Measurements from ENCODE around the gene MLXIPL. TPM values are rescaled to one million over a fixed set of nuclear protein-coding genes. Genes with fewer than 3 reads are reported as not detected.
A peak's percentile ranks its signal among the peaks of the same experiment; 100 is the strongest.
"Not testable (repeated sequence)": the region's sequence is repeated elsewhere in the genome, so short reads cannot be mapped to it uniquely, and the experiment has no call there.

Gene MLXIPL, protein sequence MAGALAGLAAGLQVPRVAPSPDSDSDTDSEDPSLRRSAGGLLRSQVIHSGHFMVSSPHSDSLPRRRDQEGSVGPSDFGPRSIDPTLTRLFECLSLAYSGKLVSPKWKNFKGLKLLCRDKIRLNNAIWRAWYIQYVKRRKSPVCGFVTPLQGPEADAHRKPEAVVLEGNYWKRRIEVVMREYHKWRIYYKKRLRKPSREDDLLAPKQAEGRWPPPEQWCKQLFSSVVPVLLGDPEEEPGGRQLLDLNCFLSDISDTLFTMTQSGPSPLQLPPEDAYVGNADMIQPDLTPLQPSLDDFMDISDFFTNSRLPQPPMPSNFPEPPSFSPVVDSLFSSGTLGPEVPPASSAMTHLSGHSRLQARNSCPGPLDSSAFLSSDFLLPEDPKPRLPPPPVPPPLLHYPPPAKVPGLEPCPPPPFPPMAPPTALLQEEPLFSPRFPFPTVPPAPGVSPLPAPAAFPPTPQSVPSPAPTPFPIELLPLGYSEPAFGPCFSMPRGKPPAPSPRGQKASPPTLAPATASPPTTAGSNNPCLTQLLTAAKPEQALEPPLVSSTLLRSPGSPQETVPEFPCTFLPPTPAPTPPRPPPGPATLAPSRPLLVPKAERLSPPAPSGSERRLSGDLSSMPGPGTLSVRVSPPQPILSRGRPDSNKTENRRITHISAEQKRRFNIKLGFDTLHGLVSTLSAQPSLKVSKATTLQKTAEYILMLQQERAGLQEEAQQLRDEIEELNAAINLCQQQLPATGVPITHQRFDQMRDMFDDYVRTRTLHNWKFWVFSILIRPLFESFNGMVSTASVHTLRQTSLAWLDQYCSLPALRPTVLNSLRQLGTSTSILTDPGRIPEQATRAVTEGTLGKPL
- under 1 TPM in 1 of 2 donors, not detected in 1; 0.43 TPM for total RNA-seq

DNA sequence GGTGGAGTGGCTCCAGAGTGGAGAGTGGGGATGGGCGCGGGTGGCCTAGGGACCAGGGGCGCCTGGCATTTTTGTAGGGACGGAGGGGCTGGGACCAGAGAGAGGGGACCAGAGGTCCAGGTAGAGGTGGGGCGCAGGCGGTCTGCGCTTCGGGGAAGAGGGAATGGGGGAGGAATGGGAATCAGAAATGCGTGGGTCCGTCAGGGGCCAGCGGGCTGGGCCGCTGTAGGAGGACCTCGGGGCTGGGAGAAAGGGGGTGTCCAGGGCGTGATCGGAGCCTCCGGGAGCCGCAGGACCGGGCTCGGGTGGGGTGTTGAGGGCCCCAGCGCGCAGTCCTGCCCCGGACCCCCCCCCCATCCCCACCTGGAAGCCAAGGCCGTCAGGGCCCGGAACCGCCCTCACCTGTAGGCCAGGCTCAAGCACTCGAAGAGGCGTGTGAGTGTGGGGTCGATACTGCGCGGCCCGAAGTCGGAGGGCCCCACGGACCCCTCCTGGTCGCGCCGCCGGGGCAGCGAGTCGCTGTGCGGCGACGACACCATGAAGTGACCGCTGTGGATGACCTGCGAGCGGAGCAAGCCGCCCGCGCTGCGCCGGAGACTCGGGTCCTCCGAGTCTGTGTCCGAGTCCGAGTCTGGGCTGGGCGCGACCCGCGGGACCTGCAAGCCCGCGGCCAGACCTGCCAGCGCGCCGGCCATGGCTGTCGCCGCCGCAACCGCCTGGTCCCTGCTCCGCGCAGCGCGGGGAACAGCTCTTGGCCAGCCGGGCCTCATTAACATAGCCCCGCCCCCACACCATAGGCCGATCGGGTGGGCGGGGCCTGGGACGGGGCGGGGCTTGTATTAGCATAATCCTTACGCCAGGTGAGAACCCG is at the start of gene MLXIPL:
TSS of gene MLXIPL (minus strand) at position 725 of the 871 bp plus-strand sequence. CDS start at position 695, 30 bp downstream.
- DNase-seq (ENCODE audit: low spot score) = peak; percentile 76
- Mint-ChIP-seq H3K9me3 (no peaks in the 10 kb centered on the region), H3K27me3 (peaks cover 30 to 35% of the 10 kb centered on the region in 2 donors), H3K4me3 (peak within 1 kb of the TSS; percentile 32), H3K4me1 (ENCODE audit: low read depth in 2 of 2) (peaks cover 0 to 5% of the 10 kb centered on the region in 2 donors), H3K27ac (no peak within 1 kb of the TSS), H3K36me3 (no peaks in the 10 kb centered on the region)
- ATAC-seq = peak; percentile 87 to 96

DNA sequence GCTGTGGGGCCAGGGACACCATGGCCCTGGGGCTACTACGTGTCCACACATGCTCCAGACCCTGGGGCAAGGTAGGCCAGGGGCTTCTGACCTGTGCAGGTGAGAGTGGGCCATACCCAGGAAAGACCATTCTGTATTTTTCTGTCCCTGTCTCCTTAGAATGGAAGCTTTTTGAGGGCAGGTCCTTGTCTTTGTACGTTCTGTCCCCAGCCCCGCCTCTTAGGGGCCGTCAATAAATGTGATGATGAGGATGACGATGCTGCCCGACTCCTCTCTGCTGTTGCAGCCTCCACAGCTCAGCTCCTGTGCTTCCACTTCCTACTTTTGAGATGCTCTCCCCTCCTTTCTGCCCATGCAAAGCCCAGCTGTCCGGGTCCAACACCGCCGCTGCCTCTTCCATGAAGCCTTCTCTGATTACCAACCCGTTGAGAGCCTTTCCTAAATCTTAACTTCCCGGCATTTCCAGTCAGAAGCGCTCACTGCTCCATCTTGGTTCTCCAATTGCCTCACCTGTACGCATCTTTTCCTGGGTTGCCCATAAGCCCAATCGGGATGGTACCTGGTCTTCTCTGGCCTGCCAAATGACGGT is 47.6 kb upstream of the MLXIPL start:
- H3K4me1 Mint-ChIP-seq (ENCODE audit: low read depth in 2 of 2) = peaks cover 3 to 4% of the 10 kb centered on the region in 2 donors
- no peaks in the 10 kb centered on the region for H3K9me3 Mint-ChIP-seq
- no peak for ATAC-seq
- H3K4me3 Mint-ChIP-seq = no peak overlapping the region
- DNase-seq (ENCODE audit: low spot score) = no peak
- no peak overlapping the region for H3K27ac Mint-ChIP-seq
- H3K36me3 Mint-ChIP-seq = no peaks in the 10 kb centered on the region
- peaks cover 6 to 8% of the 10 kb centered on the region in 2 donors for H3K27me3 Mint-ChIP-seq

DNA sequence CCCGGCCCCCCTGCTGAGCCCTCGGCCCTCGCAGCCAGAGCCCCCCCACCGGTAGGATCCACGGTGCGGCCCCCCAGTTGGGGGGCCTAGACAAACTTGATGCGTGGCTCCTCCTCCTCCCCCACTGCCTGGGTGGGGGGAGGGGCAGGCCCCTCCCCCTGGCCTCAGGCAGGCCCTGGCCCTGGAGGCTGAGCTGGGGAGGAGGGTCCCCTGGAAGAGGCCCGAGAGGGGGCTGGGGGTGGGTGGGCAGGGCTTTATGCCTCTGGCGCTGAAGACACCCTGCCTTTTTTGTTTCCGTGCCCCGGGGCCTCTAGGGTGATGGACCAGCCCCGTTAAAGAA is 47.0 kb upstream of the MLXIPL start:
- ATAC-seq = no peak
- H3K9me3 Mint-ChIP-seq = no peaks in the 10 kb centered on the region
- no peaks in the 10 kb centered on the region for H3K36me3 Mint-ChIP-seq
- no peak overlapping the region for H3K4me3 Mint-ChIP-seq
- H3K27ac Mint-ChIP-seq = no peak overlapping the region
- DNase-seq (ENCODE audit: low spot score) = no peak
- H3K27me3 Mint-ChIP-seq = peaks cover 6 to 8% of the 10 kb centered on the region in 2 donors
- H3K4me1 Mint-ChIP-seq (ENCODE audit: low read depth in 2 of 2) = peaks cover 3 to 4% of the 10 kb centered on the region in 2 donors

DNA sequence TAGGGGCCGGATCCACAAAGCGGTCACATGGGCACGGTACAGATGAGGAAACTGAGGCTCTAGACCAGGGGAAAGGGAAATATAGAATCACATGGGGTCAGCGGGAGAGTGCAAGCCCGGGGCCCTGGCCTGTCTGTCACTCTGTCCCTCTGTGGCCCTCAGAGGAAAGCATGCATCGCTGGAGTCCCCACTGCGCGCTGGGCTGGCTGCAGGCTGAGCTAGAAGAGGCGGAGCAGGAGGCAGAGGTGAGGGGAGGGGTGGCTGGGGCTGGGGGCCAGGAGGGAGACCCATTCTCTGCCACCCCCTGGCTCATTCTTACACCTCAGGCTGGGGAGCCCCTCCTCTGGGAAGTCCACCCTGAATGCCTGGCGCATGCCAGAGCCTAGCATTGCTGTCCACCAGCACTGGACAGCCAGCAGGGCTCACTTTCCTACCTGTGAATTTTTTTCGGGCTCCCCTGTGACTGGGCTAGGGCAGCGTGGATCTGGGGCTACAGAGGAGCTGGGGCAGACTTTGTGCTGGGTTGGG is 45.6 kb upstream of the MLXIPL start:
- Mint-ChIP-seq H3K27ac (no peak overlapping the region), H3K4me3 (no peak overlapping the region), H3K4me1 (ENCODE audit: low read depth in 2 of 2) (peaks cover 4 to 7% of the 10 kb centered on the region in 2 donors), H3K9me3 (no peaks in the 10 kb centered on the region), H3K27me3 (peaks cover 12 to 16% of the 10 kb centered on the region in 2 donors), H3K36me3 (no peaks in the 10 kb centered on the region)
- DNase-seq (ENCODE audit: low spot score) = no peak
- ATAC-seq = no peak

- H3K4me1 Mint-ChIP-seq (ENCODE audit: low read depth in 2 of 2) = peaks cover 4 to 7% of the 10 kb centered on the region in 2 donors
- DNase-seq (ENCODE audit: low spot score) (no peak), ATAC-seq (no peak)
- no peaks in the 10 kb centered on the region for H3K9me3 Mint-ChIP-seq
- no peaks in the 10 kb centered on the region for H3K36me3 Mint-ChIP-seq
- no peak overlapping the region for H3K4me3 Mint-ChIP-seq
- H3K27me3 Mint-ChIP-seq = peaks cover 16 to 19% of the 10 kb centered on the region in 2 donors
- no peak overlapping the region for H3K27ac Mint-ChIP-seq
These were observed 45.0 kb upstream of the MLXIPL start for GRCh38 chr7:73669288-73669701.

DNA sequence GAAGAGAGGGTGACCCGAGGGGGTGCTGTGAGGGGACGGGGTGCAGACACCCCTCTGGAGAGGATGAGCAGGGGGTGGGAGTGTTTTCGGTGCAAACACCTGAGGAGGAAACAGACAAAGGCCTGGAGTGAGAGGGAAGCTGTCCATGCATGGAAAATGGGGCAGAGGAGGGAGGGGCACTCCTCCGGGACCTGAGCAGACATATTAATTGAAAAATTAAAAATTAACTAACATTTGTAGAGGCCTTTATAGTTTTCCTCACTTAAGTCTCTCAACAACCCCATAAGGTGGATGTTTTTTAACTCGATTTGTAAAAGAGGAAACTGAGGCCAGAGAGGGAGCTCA is 44.5 kb upstream of the MLXIPL start:
- ATAC-seq (no peak), DNase-seq (ENCODE audit: low spot score) (no peak)
- H3K4me1 Mint-ChIP-seq (ENCODE audit: low read depth in 2 of 2) = peaks cover 4 to 7% of the 10 kb centered on the region in 2 donors
- peak overlapping the region; percentile 49 for H3K4me3 Mint-ChIP-seq
- no peak overlapping the region for H3K27ac Mint-ChIP-seq
- no peaks in the 10 kb centered on the region for H3K36me3 Mint-ChIP-seq
- no peaks in the 10 kb centered on the region for H3K9me3 Mint-ChIP-seq
- H3K27me3 Mint-ChIP-seq = peaks cover 20 to 23% of the 10 kb centered on the region in 2 donors

DNA sequence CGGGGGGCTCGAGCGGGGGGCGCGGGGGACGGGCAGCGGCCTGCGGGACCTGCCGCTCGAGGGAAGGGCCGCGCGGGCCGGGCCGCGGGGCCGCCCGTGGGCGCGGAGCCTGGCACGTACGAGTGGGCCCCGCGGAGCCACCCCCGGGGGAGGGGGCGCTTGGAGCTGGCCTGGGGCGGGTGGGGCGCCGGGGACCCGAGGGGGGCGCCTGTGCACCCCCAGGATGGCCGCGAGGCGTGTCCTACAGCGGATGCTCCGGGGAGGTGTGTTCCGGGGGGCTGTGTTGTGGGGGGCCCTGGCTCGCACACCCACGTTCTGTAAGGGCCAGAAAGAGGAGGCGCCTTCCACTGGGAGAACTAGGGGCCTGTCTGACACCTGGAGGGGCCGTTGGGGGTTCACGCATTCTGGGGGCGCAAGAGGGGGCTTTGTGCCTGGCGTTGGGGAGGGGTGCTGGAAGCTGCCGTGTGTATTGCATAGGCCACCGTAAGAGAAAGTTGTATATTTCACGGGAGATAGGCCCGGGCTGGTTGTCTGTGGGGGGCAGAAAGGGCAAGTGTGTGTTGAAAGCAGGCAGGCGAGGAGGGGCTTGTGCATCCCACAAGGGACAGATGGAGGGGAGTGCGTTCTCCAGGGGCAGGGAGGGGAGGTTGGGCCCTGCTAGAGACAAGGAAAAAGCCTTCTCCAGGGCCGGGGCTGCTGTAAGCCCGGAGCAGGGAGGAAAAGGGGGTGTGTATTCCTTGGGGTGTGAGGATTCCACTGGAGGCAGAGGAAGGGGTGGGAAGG is 44.0 kb upstream of the MLXIPL start:
- Mint-ChIP-seq H3K4me3 (peak overlapping the region; percentile 49), H3K9me3 (no peaks in the 10 kb centered on the region), H3K4me1 (ENCODE audit: low read depth in 2 of 2) (peaks cover 4 to 7% of the 10 kb centered on the region in 2 donors), H3K27me3 (peaks cover 23 to 27% of the 10 kb centered on the region in 2 donors), H3K36me3 (peaks cover under 1% of the 10 kb centered on the region), H3K27ac (no peak overlapping the region)
- ATAC-seq = no peak
- no peak for DNase-seq (ENCODE audit: low spot score)

GRCh38 chr7:73667344-73668102 is 43.2 kb upstream of the MLXIPL start, which contains the start of gene VPS37D:
Gene VPS37D (plus strand): TSS chr7:73667831. CDS start chr7:73667959, 128 bp downstream.
- ATAC-seq (peak; percentile 96), DNase-seq (ENCODE audit: low spot score) (peak; percentile 91)
- H3K27ac Mint-ChIP-seq = no peak within 1 kb of the TSS
- peaks cover 6% of the 10 kb centered on the region for H3K36me3 Mint-ChIP-seq
- peaks cover 4 to 7% of the 10 kb centered on the region in 2 donors for H3K4me1 Mint-ChIP-seq (ENCODE audit: low read depth in 2 of 2)
- H3K27me3 Mint-ChIP-seq = peaks cover 27 to 33% of the 10 kb centered on the region in 2 donors
- no peaks in the 10 kb centered on the region for H3K9me3 Mint-ChIP-seq
- peak within 1 kb of the TSS; percentile 59 for H3K4me3 Mint-ChIP-seq

DNA sequence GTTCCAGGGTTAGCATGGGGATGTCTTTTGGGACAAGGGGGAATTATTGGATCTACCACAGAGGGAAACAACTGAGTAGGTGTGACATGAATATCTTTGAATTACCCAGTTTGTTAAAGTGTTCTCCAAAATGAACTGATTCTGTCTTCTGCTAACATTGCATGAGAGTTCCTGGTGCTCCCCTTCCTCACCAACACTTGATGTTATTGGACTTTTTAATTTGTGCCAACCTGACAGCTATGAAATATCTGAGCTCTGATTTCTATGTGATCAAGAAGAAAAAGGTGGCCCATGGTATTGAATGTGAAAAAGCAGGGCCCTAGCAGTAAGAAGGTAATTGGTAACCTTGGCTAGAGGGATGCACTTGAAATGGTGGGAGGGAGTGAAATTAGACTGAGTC is 38.7 kb upstream of the MLXIPL start:
- H3K27ac Mint-ChIP-seq = no peak overlapping the region
- DNase-seq (ENCODE audit: low spot score) (no peak), ATAC-seq (no peak)
- peaks cover 6% of the 10 kb centered on the region for H3K36me3 Mint-ChIP-seq
- H3K4me3 Mint-ChIP-seq = no peak overlapping the region
- peaks cover 29 to 42% of the 10 kb centered on the region in 2 donors for H3K27me3 Mint-ChIP-seq
- peaks cover 0 to 4% of the 10 kb centered on the region in 2 donors for H3K4me1 Mint-ChIP-seq (ENCODE audit: low read depth in 2 of 2)
- no peaks in the 10 kb centered on the region for H3K9me3 Mint-ChIP-seq

DNA sequence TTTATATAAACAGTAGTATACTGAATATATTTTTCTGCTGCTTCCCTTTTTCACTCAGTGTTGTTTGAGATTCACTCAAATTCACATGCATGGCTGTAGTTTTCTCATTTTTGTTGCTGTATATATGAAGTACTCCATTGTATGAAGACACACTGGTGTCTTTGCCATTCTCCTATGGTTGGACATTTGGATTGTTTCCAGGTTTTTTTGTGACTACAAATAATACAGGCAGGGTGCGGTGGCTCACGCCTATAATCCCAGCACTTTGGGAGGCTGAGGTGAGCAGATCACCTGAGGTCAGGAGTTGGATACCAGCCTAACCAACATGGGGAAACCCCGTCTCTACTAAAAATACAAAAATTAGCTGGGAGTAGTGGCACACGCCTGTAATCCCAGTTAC is 36.3 kb upstream of the MLXIPL start:
- H3K27me3 Mint-ChIP-seq = peaks cover 30 to 37% of the 10 kb centered on the region in 2 donors
- not testable (repeated sequence) for H3K36me3 Mint-ChIP-seq; H3K4me1 Mint-ChIP-seq (ENCODE audit: low read depth in 2 of 2); ATAC-seq; H3K9me3 Mint-ChIP-seq; DNase-seq (ENCODE audit: low spot score); H3K27ac Mint-ChIP-seq; H3K4me3 Mint-ChIP-seq

GRCh38 chr7:73659983-73660382 is 35.7 kb upstream of the MLXIPL start:
- ATAC-seq = no peak
- Mint-ChIP-seq H3K4me1 (ENCODE audit: low read depth in 2 of 2) (no peaks in the 10 kb centered on the region), H3K27ac (no peak overlapping the region), H3K27me3 (peaks cover 32 to 33% of the 10 kb centered on the region in 2 donors), H3K4me3 (no peak overlapping the region), H3K36me3 (peaks cover 6% of the 10 kb centered on the region), H3K9me3 (no peaks in the 10 kb centered on the region)
- DNase-seq (ENCODE audit: low spot score) = no peak

DNA sequence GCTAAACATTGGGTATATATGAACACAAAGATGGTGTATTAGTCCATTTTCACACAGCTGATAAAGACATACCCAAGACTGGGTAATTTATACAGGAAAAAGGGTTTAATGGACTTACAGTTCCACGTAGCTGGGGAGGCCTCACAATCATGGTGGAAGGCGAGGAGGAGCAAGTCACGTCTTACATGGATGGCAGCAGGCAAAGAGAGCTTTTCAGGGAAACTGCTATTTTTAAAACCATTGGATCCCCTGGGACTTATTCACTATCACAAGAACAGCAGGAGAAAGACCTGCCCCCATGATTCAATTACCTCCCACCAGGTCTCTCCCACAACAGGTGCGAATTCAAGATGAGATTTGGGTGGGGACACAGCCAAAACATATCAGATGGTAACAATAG is 31.0 kb upstream of the MLXIPL start:
- not testable (repeated sequence) for ATAC-seq; DNase-seq (ENCODE audit: low spot score); H3K4me1 Mint-ChIP-seq (ENCODE audit: low read depth in 2 of 2); H3K9me3 Mint-ChIP-seq; H3K36me3 Mint-ChIP-seq; H3K4me3 Mint-ChIP-seq; H3K27ac Mint-ChIP-seq
- peaks cover 23 to 25% of the 10 kb centered on the region in 2 donors for H3K27me3 Mint-ChIP-seq

All from natural killer cell treated with Interleukin-12 subunit alpha and Interleukin-12 subunit beta and Interleukin-15 and Interleukin-18, amount 100 ng/mL, for 72 hours (primary cell).